ENCODE results near the gene TTC7B.

- TF ChIP-seq MAX (IDR thresholded peaks at IDR 0.05) (no peak), EGR1 (IDR thresholded peaks at IDR 0.05) (no peak), FOXM1 (IDR thresholded peaks at IDR 0.05; ENCODE audit: borderline replicate concordance, low read depth) (no peak)
Measured at GRCh38 chr14:90614696-90615516, 201.3 kb downstream of the TTC7B start.
